SIG-M5 treated with dmso at 0.1 percent for 504 hours (cell line): Measurements from ENCODE around the gene OSTN.

Source experiments
- DNase-seq: peaks from one replicate; lab custom pipeline; 2025; ENCODE audit not compliant: unreplicated experiment; lab: John Stamatoyannopoulos, UW

The OSTN gene

DNA sequence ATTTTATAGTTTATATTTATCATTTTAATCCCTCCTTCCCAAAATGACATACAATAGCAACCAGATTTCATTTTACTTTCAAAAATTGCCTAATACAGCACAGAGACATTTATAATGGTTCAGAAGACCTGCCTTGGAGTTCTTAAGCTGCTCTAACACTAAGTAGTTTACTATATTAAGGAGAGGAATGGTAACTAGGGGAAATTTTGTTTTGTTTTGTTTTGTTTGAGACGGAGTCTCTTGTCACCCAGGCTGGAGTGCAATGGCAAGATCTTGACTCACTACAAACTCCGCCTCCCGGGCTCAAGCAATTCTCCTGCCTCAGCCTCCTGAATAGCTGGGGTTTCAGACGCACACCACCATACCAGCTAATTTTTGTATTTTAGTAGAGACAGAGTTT lies 107.4 kb downstream of the OSTN start:
- DNase-seq, result no peak

DNA sequence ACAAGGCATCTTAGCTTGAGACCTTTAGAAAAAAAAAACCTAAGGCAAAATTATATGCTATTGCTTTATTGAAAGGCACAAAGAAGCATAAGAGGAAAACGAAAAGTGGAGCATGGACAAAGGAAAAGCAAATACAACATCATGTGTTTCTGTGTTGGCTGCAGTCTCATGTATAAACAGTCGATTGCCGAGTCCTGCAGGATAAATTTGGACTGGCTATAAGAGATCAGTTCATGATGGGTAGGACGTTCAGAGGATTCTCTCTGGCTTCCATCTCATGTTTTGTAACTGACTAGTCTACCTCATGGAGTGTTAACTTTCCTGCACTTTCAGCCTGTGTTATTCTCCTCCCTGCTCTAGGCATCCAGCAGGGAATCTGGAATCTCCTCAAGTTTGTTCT lies 108.3 kb downstream of the OSTN start:
- no peak for DNase-seq

DNA sequence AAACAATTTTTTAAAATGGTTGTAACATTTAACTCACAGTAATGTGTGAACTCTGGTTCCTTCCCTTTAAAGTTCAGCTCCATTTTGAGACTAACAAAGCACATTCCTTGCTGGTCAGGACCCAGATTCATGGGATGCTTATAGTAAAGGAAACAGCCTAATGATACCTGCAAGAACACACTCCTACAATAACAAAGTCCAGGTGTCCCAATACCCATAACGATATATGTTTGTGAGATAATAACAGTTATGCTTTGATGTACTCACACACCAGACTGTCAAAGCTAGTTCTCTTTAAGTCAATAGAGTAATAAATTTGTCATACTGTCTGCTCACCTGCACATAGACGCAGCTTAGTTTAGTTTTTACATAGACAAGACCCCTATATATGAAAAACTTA lies 114.3 kb downstream of the OSTN start:
- DNase-seq, result no peak

DNA sequence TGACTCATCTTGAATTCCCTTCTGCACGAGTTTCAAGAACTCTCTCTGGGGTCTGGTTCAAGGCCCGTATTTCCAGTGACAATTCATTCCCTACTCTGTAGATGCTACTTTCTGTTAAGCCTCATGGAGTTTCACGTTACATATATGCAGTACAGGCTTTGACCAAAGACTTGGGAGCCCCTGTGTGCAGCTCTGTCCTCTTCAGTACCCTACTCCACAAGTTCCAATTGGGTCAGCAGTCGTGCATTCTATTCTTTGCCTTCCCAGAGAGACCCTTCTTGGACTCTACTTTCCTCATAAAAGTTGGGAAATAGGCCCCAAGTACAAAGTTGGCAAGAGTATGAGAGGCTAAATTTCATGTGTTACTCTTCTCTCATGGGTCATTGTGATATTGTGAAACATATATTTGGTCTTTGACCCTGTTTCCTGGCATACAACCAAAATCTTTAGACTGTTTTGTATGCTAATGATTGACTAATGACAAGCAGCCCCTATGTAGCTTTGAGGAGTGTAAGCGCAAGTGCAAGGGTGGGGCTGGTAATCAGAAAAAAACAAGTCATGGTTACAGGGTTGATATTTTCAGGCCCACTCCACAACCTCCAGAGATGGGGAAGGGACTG lies 115.2 kb downstream of the OSTN start:
- DNase-seq, result no peak
